Common myeloid progenitor, CD34-positive (primary cell): ENCODE results near the gene ST8SIA6.
A peak's percentile ranks its signal among the peaks of the same experiment; 100 is the strongest.

Experiments
- CTCF ChIA-PET: fragments of 350-600 bp; sonication (Branson Sonifier 250); formaldehyde crosslinking; loops from one replicate; lab custom pipeline; 2021; ENCODE audit warnings: antibody characterized with exemption; lab: Charles Lee
- POLR2A ChIA-PET: fragments of 350-600 bp; sonication (Branson Sonifier 250); formaldehyde crosslinking; loops from one replicate; lab custom pipeline; 2021; ENCODE audit warnings: antibody characterized with exemption; lab: Charles Lee
- DNase-seq, 3 donors: peaks; one replicate each; pipeline versions ENCODE4 v3.0.0 to v3.0.0-alpha.2; 2013
- H3K27ac ChIP-seq, 2 experiments: 1 replicate in 1 of 2; 2 replicates in 1 of 2; pipeline ENCODE4 v1.7.0; 2013; ENCODE audit warnings: inconsistent platforms in 2 of 2, low read length in 2 of 2, mild to moderate bottlenecking in 2 of 2, low read depth in 1 of 2, moderate library complexity in 1 of 2; ENCODE audit not compliant: severe bottlenecking in 2 of 2, insufficient read depth in 1 of 2, poor library complexity in 1 of 2
- H3K27me3 ChIP-seq, 5 experiments: replicated peaks in 2 of 5; 1 replicate in 3 of 5; 2 replicates in 2 of 5; pipeline versions ENCODE4 v1.6.1 to v1.7.0; 2013; ENCODE audit warnings: low read length in 4 of 5, mild to moderate bottlenecking in 2 of 5, moderate library complexity in 2 of 5, inconsistent platforms in 1 of 5; ENCODE audit not compliant: insufficient read depth in 5 of 5, control insufficient read depth in 4 of 5
- H3K36me3 ChIP-seq, 4 experiments: 1 replicate in 2 of 4; 2 replicates in 2 of 4; pipeline versions ENCODE4 v1.6.1 to v1.7.0; 2013; ENCODE audit warnings: low read length in 3 of 4, control low read depth in 1 of 4, mild to moderate bottlenecking in 1 of 4; ENCODE audit not compliant: control insufficient read depth in 4 of 4, insufficient read depth in 4 of 4
- H3K4me1 ChIP-seq, 4 experiments: 1 replicate in 3 of 4; 2 replicates in 1 of 4; pipeline versions ENCODE4 v1.6.1 to v1.7.1; 2013; ENCODE audit warnings: low read length in 3 of 4, mild to moderate bottlenecking in 3 of 4, control low read depth in 1 of 4, inconsistent platforms in 1 of 4, moderate library complexity in 1 of 4; ENCODE audit not compliant: control insufficient read depth in 4 of 4, insufficient read depth in 4 of 4; ENCODE audit errors: control extremely low read depth in 1 of 4
- H3K4me3 ChIP-seq, 7 experiments: 1 replicate in 4 of 7; 2 replicates in 3 of 7; pipeline versions ENCODE4 v1.5.1 to v1.7.0; 2013; ENCODE audit warnings: mild to moderate bottlenecking in 7 of 7, low read length in 6 of 7, moderate library complexity in 6 of 7, inconsistent platforms in 2 of 7, low read depth in 2 of 7, control low read depth in 1 of 7; ENCODE audit not compliant: insufficient read depth in 4 of 7, control insufficient read depth in 1 of 7; ENCODE audit errors: extremely low read depth in 1 of 7
- H3K9me3 ChIP-seq, 5 experiments: 1 replicate in 4 of 5; 2 replicates in 1 of 5; pipeline versions ENCODE4 v1.6.1 to v1.7.1; 2013; ENCODE audit warnings: low read length in 4 of 5, mild to moderate bottlenecking in 2 of 5, inconsistent platforms in 1 of 5, low read depth in 1 of 5, moderate library complexity in 1 of 5; ENCODE audit not compliant: control insufficient read depth in 4 of 5, insufficient read depth in 2 of 5; ENCODE audit errors: control extremely low read depth in 1 of 5
- WGBS: methylation state at CpG from one replicate; pipeline ENCODE4 v1.1.5; 2013; ENCODE audit not compliant: insufficient coverage; 5-methylcytosine and 5-hydroxymethylcytosine counted together

The ST8SIA6 gene

GRCh38 chr10:17423632-17424186 is 30.7 kb downstream of the ST8SIA6 start:
- H3K9me3 ChIP-seq = no peaks in the 10 kb centered on the region
- no peak overlapping the region for H3K4me3 ChIP-seq
- WGBS = 11% methylated on average over 1 of the region's 2 CpGs
- peak overlapping the region; percentile 30 to 97 for H3K27ac ChIP-seq
- no peaks in the 10 kb centered on the region for H3K36me3 ChIP-seq
- H3K27me3 ChIP-seq = no peaks in the 10 kb centered on the region
- CTCF ChIA-PET = interaction anchor here (0.9 to 2.8 kb wide), 2 partner anchors 11 to 14 kb away, joined by 3 to 12 read pairs; no protein-coding TSS in a partner anchor
- H3K4me1 ChIP-seq = peaks cover 16 to 73% (median 52%) of the 10 kb centered on the region in 4 experiments
- DNase-seq = peak in 1 of 3 donors; percentile 47
- POLR2A ChIA-PET = interaction anchor here (0.6 kb wide), 1 partner anchor 49 kb away, joined by 7 read pairs; no protein-coding TSS in a partner anchor

GRCh38 chr10:17422931-17423330 is 31.5 kb downstream of the ST8SIA6 start:
- 100% methylated on average over 4 of the region's 5 CpGs for WGBS
- POLR2A ChIA-PET = no interaction called here
- H3K27ac ChIP-seq = peak overlapping the region in 1 of 2 experiments; percentile 39
- CTCF ChIA-PET = interaction anchor here (0.6 to 2.8 kb wide), 4 partner anchors 10 to 531 kb away, joined by 3 to 12 read pairs (median 3); no protein-coding TSS in a partner anchor
- H3K9me3 ChIP-seq = no peaks in the 10 kb centered on the region
- peaks cover 0 to 5% (median 2%) of the 10 kb centered on the region in 4 experiments for H3K36me3 ChIP-seq
- H3K4me3 ChIP-seq = no peak overlapping the region
- H3K27me3 ChIP-seq = no peaks in the 10 kb centered on the region
- H3K4me1 ChIP-seq = peaks cover 12 to 70% (median 46%) of the 10 kb centered on the region in 4 experiments
- no peak for DNase-seq

DNA sequence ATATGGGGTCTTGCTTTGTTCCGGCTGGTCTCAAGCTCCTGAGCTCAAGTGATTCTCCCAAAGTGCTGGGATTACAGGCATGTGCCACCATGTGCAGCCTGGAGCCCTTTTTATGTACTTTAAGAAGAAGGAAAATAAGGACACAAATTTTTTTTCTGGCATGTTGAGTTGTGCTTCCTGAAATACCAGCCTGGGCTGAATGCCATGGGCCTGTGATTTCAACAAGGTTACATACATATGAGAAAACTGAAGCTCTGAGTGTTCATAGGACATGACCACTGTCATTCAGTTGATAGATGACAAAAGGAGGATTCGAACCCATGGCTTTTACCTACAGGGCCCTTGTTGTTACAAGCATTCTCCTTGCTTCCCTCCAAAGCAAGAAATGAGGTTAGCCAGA is 36.1 kb downstream of the ST8SIA6 start:
- no peak for DNase-seq
- Histone ChIP-seq H3K27me3 (no peaks in the 10 kb centered on the region), H3K36me3 (peaks cover 0 to 13% (median 4%) of the 10 kb centered on the region in 4 experiments), H3K9me3 (peaks cover 0 to 6% (median 0%) of the 10 kb centered on the region in 5 experiments), H3K27ac (no peak overlapping the region), H3K4me1 (peaks cover 0 to 32% (median 8%) of the 10 kb centered on the region in 4 experiments), H3K4me3 (no peak overlapping the region)
- ChIA-PET POLR2A (no interaction called here), CTCF (interaction anchor here (1.5 to 1.8 kb wide), 3 partner anchors 9 to 14 kb away, joined by 5 to 11 read pairs (median 6); no protein-coding TSS in a partner anchor)
- WGBS = 63% methylated on average over 1 of the region's 2 CpGs

DNA sequence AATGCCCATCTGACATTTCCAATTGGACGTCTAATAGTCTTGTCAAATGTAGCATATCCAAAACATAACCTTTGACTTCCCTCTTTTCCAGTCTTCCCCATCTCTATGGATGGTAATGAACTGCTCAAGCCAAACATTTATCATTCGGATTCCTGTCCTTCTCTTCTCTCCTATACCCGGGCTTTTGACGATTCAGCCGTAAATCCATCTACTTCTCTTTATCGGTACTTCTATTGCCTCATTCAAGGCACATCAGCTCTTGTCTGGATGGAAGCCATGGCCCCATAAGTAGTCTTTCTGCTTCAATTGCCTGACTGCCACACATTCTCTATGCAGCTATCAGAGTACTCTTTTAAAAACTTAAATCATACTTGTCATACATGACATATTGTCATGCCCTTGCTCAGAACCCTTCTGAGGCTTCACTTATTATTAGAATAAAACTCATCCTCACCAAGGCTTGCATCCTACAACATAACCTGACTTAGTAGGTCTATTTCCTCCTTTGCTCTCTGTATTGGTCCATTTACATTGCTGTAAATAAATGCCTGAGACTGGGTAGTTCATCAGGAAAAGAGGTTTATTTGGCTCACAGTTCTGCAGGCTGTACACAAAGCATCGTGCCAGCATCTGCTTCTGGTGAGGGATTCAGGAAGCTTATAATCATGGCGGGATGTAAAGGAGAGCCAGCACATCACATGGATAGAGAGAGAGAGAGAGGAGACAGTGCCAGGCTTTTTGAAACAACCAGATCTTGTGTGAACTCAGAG is 37.8 kb downstream of the ST8SIA6 start:
- peaks cover 0 to 31% (median 9%) of the 10 kb centered on the region in 4 experiments for H3K4me1 ChIP-seq
- peaks cover 0 to 6% (median 0%) of the 10 kb centered on the region in 5 experiments for H3K9me3 ChIP-seq
- no peaks in the 10 kb centered on the region for H3K27me3 ChIP-seq
- H3K36me3 ChIP-seq = peaks cover 0 to 13% (median 4%) of the 10 kb centered on the region in 4 experiments
- WGBS = 97% methylated on average over 5 of the region's 8 CpGs
- H3K27ac ChIP-seq = peak overlapping the region in 1 of 2 experiments; percentile 4
- no peak overlapping the region for H3K4me3 ChIP-seq
- ChIA-PET POLR2A (no interaction called here), CTCF (interaction anchor here (0.9 to 1.8 kb wide), 5 partner anchors 8 to 126 kb away, joined by 3 to 5 read pairs (median 4); no protein-coding TSS in a partner anchor)
- DNase-seq = no peak

GRCh38 chr10:17415046-17415658 is 39.2 kb downstream of the ST8SIA6 start:
- Histone ChIP-seq H3K36me3 (peaks cover 0 to 13% (median 4%) of the 10 kb centered on the region in 4 experiments), H3K9me3 (peaks cover 0 to 6% (median 0%) of the 10 kb centered on the region in 5 experiments), H3K4me3 (no peak overlapping the region), H3K27ac (peak overlapping the region in 1 of 2 experiments; percentile 36), H3K27me3 (no peaks in the 10 kb centered on the region), H3K4me1 (peaks cover 0 to 29% (median 6%) of the 10 kb centered on the region in 4 experiments)
- WGBS = 100% methylated on average over 2 of the region's 3 CpGs
- ChIA-PET POLR2A (no interaction called here), CTCF (interaction anchor here (0.8 to 1.8 kb wide), 3 partner anchors 10 to 20 kb away, joined by 3 to 5 read pairs (median 4); no protein-coding TSS in a partner anchor)
- no peak for DNase-seq

DNA sequence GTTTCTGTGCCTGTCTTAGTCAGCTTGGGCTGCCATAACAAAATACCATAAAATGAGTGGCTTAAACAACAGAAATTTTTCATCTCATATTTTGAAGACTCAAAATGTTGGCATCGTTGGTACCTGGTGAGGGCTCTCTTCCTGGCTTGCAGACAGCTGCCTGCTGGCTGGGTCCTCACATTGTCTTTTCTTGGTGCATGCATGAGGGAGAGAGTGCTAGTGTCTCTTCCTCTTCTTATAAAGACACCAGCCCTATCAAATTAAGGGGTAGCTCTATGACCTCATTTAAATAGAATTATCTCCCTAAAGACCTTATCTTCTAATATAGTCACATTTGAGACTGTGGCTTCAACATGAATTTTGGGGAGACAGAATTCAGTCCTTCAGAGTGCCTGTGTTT is 39.9 kb downstream of the ST8SIA6 start:
- H3K4me1 ChIP-seq = peaks cover 0 to 35% (median 8%) of the 10 kb centered on the region in 4 experiments
- H3K36me3 ChIP-seq = peaks cover 0 to 13% (median 4%) of the 10 kb centered on the region in 4 experiments
- H3K27ac ChIP-seq = peak overlapping the region in 1 of 2 experiments; percentile 36
- H3K9me3 ChIP-seq = peaks cover 0 to 6% (median 0%) of the 10 kb centered on the region in 5 experiments
- POLR2A ChIA-PET = no interaction called here
- no peak overlapping the region for H3K4me3 ChIP-seq
- DNase-seq = no peak
- CTCF ChIA-PET = interaction anchor here (0.8 to 1.8 kb wide), 3 partner anchors 10 to 21 kb away, joined by 3 to 5 read pairs (median 4); no protein-coding TSS in a partner anchor
- 88% methylated on average over 1 of the region's 1 CpG for WGBS
- no peaks in the 10 kb centered on the region for H3K27me3 ChIP-seq
